Fibroblast of mammary gland (primary cell): ENCODE measurements around the gene EHMT1.

Experiments used
- DNase-seq: peaks from one replicate; pipeline ENCODE4 v3.0.0-alpha.2; 2010; ENCODE audit warnings: low read depth
- H3K4me3 ChIP-seq: 2 replicates; pipeline ENCODE4 v1.5.1; 2011; ENCODE audit warnings: low read depth, mild to moderate bottlenecking, low read length, moderate library complexity; ENCODE audit not compliant: control insufficient read depth
- CTCF ChIP-seq: conservative IDR thresholded peaks from 2 replicates; pipeline ENCODE4 v1.5.1; 2011; ENCODE audit warnings: low read depth, low read length, inconsistent platforms; ENCODE audit not compliant: control insufficient read depth, insufficient read depth

Gene EHMT1

DNA sequence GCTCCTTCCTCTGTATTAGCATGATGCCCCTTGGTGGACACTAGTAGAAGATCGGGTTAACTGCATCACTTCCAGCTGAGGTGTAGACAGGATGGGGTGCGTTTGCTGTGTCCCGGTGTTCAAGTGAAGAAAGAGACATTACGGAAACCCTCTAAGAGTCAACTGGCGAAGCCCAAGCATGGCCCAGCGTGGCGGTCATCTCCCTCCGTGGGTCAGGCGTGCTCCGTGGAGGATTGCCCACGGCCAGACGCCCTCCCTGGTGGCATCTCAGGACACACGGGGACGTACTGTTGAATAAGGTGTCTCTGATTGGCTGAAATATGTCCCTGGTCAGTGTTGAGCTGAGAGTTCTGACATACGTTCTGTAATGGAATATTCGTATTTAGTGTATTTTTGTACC is 139.3 kb downstream of the EHMT1 start:
- no peak for DNase-seq
- TF ChIP-seq CTCF: no peak
- H3K4me3 ChIP-seq: no peak overlapping the region

GRCh38 chr9:137759117-137759516 is 140.3 kb downstream of the EHMT1 start:
- no peak for DNase-seq
- no peak for TF ChIP-seq CTCF
- H3K4me3 ChIP-seq: no peak overlapping the region

DNA sequence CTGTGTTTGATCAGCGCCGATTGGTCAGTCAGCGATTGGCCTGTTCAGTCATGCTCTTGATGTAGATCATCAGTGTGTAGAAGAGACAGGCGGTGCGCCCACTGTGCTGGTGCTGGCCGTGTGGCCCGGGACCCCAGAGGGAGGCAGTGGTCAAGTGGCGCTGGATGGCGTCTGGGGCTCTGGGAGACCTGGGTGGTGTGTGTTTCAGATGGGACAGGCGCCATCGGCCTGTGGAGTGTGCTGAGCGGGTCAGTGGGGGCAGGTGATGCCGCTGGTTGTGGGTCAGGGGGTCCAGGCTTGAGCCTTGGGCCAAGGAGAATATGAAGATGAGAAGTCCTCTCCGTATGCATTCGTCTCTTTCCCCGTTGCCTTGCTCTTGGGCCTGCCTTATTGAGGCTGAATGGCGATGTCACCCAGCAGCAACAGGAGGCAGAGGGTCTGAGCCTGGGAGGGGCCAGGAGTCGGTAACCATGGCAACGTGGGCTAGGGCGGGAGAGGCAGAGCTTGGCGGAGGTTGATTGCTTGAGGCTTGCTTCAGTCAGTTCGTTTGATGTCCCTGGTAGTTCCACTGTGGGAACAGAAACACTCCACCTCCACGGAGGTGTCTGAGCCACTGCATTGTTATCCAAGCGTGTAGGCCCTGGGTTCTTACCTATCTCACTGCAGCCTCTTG is 141.0 kb downstream of the EHMT1 start:
- no peak for DNase-seq
- no peak for TF ChIP-seq CTCF
- no peak overlapping the region for H3K4me3 ChIP-seq

DNA sequence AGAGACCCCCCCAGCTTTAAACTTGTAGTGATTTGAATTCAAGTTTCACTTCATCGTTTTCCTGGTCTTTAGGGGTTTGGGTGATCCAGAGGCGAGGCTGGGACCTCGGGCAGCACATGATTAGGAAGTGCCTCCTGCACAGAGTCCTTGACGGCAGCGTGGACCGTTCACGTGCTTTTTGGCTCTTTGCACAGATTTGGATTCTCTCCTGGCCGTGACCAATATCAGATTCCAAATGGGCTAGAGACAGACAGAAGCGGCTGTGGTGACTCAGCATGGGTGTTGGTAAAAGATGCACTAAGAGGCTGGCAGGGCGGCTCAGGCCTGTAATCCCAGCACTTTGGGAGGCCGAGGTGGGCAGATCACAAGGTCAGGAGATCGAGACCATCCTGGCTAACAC is 141.6 kb downstream of the EHMT1 start:
- no peak for TF ChIP-seq CTCF
- H3K4me3 ChIP-seq: no peak overlapping the region
- DNase-seq: peak; percentile 88

DNA sequence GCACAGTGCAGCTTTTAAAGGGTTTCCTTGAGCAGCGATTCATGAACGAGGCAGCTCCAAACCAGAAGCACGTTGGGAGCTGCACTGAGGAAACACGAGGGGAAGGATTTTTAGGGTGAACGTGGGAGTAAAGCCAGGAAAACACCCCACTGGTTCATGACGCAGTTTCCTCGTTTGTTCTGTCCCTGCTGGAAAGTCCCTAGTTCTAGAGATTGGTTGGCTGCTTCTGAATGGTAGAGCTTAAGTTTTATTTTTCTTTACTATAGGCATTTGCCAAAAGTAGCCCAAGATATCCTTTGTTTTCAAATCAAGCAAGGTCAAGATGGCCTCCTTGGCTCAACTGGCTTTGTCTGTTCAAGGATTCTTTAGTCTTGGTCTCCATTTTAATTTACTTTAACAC is 142.2 kb downstream of the EHMT1 start:
- H3K4me3 ChIP-seq: no peak overlapping the region
- no peak for TF ChIP-seq CTCF
- no peak for DNase-seq

DNA sequence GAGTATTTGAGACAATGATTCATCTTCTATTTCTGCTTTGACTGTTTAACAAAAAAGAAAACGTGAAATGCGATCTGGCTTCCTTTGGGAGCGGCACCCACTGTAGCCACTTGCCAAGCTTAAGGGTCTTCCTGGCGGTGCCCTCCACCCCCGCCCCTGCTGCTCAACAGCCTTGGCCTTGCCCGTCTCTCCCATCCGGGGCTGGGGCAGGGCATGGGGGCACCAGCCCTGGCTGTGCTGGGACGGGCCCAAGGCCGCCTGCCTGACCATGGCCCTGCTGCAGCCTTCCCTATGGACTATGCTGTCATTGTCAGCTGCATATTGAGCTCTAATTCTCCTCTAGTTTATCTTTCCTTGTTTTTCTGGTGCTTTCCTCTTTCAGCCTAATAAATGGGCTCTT is 143.0 kb downstream of the EHMT1 start:
- no peak for TF ChIP-seq CTCF
- no peak overlapping the region for H3K4me3 ChIP-seq
- DNase-seq: no peak

DNA sequence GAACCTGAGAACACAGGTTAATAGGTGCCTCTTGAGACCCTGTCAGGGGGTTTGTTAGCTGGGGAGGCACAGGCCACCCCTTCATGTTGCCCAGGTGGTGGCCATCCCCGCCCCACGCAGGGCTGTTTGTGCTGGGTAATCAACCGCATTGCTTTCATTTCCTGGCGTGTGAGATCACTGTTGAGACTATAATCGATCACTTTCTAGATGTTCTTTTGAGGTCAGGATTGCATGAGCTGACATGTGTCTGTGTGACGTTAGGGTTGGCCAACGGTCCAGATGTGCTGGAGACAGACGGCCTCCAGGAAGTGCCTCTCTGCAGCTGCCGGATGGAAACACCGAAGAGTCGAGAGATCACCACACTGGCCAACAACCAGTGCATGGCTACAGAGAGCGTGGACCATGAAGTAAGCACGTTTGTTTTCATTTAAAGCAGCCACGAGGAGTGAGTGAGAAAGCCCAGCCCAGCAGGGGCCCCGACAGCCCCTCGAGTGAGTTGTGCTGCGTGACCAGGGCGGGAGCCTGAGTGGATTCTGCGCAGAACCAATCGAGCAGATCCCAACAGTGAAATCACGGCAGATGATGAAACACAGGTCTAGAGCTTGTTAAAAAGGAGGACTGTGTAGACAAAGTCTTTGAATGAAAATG is 143.7 kb downstream of the EHMT1 start:
- DNase-seq: peak; percentile 86
- TF ChIP-seq CTCF: no peak
- H3K4me3 ChIP-seq: no peak overlapping the region
